HG03135 (cell line): ENCODE measurements around the gene MOB4.
"Not testable (repeated sequence)": the region's sequence is repeated elsewhere in the genome, so short reads cannot be mapped to it uniquely, and the experiment has no call there.

ENCODE experiments used
- ATAC-seq: cut with Tn5 transposase; IDR thresholded peaks from one replicate; pipeline ENCODE4 v1.9.1; 2021; ENCODE audit warnings: mild to moderate bottlenecking, moderate library complexity; ENCODE audit not compliant: unreplicated experiment

MOB4 gene

DNA sequence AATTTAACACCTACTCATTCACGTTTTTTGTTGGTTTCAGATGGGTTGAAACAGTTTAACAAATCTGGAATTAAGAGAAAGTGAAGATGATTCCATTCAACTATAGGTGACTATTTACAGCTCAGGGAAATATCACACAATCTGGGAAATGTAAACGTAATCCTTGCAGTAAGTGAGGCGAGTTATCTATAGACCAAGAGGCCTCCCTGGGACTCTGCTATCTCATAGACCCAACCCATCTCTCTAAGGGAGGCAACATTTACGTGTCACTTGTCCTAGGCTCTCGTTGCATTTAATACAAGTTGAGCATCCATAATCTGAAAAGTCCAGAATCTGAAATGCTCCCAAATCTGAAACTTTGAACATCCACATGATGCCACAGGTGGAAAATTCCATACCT is 2.0 kb upstream of the MOB4 start:
- no peak for ATAC-seq

DNA sequence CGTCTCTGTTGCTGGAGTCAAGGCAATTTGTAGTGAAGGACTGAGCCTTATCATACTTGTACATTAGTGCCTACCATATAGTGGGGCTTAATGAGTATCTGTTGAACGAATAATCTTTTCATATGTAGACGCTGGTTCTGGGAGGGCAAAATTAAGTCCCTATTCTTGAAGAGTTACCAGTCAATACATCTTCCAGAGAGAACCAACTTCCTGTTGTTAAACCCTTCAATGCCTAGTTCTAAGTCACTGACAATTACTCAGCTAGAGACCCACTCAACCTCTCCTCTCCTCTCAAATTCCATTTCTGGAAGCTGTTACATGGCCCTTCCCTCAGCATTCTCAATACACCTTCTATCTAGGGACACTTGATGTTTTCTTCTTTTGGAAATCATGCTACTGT is 1.1 kb upstream of the MOB4 start:
- no peak for ATAC-seq

DNA sequence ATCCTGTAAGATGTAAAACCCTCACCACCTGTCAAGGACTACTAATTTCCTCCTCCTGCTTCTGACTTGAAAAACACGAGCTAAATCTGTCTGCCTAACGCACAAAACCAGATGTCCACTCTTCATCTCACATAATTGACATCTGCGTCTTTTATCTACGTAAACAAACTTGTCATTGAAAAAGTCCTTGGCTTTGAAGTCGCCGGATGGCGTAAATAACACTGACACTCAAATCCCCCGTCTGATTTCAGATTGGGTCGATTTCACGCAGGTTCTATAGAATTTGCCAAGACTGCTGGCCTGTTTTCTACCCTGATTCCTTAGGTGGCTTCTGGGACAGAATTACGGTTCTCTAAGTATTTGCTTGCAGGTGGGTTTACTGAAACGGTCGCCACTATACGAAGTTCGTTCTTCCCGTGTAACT is 539 bp upstream of the MOB4 start:
- ATAC-seq = peak; percentile 3

- ATAC-seq = peak; percentile 17
Observed at GRCh38 chr2:197516393-197516761, 511 bp downstream of the MOB4 start.

GRCh38 chr2:197517150-197517549 is 1.3 kb downstream of the MOB4 start:
- no peak for ATAC-seq

DNA sequence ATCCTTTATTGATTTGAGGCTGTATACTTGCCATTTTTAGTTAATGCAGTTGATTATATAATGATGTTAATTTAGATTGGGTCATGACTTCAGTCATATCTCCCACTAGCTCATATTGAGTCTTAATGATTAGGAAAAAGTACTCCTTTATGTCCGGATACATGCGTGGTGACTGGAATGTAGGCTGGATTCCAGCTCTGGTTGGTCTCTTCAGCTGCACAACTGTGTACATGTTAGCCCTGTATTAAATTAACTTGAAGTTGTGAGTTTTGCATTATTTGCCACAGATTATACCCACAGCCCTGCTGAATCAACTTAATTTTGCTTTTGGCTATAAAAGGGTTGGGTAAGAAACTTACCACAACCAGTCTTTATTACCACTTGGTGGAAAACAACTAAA is 22.5 kb downstream of the MOB4 start:
- no peak for ATAC-seq

- ATAC-seq = no peak
Observed at GRCh38 chr2:197539734-197540133, 23.9 kb downstream of the MOB4 start.

- ATAC-seq = no peak
Observed at GRCh38 chr2:197543206-197543605, 27.3 kb downstream of the MOB4 start.

DNA sequence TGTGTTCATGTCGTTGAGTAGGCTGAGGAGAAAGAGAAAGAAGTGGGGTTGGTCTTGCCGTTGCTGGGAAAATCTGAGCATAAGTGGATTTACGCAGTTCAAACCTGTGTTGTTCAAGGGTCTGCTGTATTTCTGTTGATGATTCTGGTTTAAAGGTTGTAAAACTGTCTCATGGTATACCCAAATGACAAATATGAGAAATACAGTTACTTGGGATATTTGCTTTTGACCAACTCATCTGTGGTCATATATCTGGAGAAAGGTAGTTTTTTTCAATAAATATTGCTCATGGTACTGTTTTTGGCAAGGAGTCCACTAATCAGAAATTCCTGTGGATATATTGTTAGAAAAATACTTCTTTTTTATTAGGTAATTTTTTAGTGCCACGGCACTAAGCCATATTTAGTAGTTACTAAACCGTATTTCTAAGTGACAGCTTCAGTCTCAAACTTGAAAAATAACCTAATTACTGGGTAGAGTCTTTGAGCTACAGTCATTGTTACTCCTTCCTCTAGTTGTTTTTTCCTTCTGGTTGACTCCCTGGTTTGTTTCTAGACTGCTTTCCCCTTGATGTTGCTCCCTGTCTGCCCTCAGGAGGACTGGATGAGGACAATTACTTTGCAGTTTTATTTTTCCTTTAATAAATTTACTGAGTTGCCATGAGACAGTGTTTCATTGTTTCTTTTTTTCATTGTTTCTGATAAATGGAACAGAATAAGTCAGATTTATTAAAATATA is 31.5 kb downstream of the MOB4 start:
- no peak for ATAC-seq

- ATAC-seq = no peak
Observed at GRCh38 chr2:197548582-197548981, 32.7 kb downstream of the MOB4 start.

- not testable (repeated sequence) for ATAC-seq
Observed at GRCh38 chr2:197551260-197551659, 35.4 kb downstream of the MOB4 start.

- ATAC-seq = no peak
Observed at GRCh38 chr2:197555467-197555866, 39.6 kb downstream of the MOB4 start.

DNA sequence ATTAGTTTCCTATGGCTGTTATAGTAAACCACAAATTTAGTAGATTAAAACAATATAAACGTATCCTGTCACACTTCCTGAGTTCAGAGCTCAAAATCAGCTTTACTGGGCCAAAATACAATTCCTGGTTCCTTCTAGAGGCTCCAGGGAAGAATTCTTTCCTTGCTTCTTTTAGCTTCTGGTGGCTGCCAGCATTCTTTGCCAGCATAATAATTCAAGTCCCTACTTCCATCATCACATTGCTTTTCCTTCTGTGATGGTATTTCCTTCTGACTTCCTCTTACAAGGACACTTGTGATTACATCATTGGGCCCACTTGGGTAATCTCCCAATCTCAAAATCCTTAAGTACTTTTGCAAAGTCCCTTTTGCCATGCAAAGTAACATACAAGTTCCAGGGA is 40.6 kb downstream of the MOB4 start:
- ATAC-seq = no peak

GRCh38 chr2:197558393-197558792 is 42.5 kb downstream of the MOB4 start:
- ATAC-seq = no peak

GRCh38 chr2:197559681-197560080 is 43.8 kb downstream of the MOB4 start:
- ATAC-seq = no peak

- no peak for ATAC-seq
Observed at GRCh38 chr2:197560146-197560665, 44.3 kb downstream of the MOB4 start.

DNA sequence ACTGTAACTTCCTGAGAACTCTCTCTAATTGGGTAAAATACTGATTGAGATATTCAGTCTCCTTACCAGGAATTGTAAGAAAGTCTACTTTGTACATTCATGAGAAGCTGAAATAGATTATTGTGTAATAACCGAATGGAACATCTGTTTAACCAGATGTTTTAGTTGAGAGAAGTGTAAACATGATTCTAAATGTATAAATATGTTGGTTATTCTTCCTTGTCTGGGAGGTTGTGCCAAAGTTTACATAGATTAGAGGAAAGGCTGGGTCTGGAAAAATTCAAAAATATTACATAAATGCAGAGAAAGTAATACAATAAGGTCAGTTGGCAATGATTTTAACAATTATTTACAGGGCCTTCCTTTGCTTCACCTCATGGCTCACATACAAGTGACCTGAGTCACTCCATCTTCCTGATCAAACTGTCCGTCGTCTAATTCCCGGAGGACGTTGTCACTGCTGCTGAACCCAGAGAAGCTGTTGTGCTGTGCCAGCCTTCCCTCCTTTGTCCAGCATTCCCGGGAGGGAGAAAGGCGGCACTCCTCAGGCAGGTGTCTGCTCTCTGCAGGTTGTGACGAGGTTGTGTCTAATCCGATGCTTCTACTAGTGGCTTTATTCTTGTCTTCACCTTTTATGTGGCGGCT is 55.9 kb downstream of the MOB4 start:
- no peak for ATAC-seq

GRCh38 chr2:197573608-197574007 is 57.7 kb downstream of the MOB4 start:
- no peak for ATAC-seq

DNA sequence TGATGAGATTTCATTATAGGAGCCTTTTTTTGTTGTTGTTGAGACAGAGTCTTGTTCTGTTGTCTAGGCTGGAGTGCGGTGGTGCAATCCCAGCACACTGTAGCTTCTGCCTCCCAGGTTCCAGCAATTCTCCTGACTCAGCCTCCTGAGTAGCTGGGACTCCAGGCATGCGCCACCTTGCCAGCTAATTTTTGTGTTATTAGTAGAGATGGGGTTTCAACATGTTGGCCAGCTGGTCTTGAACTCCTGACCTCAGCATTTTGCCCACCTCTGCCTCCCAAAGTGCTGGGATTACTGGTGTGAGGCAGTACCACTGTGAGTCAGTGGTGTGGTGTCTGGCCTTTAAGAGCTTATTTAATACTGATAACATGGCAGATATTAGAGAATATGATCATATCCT is 60.1 kb downstream of the MOB4 start:
- ATAC-seq = no peak

DNA sequence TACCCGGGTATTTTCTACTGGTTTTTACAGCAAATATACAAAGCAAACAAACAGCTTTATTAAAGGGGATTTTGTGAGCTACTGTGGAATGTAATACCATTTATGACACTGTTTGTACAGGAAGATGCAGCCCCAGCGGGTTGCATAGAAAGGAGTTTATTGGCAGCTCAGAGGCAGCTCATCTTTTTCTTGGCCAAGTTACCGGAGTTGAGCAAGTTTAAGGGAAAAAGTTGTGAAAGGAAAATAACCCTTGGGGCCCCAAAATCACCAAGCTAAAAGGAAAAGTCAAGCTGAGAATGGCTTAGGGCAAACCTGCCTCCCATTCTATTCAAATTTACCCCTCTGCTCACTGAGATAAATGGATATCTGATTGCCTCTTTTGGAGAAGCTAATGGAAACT is 60.8 kb downstream of the MOB4 start:
- ATAC-seq = no peak

GRCh38 chr2:197577446-197577845 is 61.6 kb downstream of the MOB4 start:
- no peak for ATAC-seq

DNA sequence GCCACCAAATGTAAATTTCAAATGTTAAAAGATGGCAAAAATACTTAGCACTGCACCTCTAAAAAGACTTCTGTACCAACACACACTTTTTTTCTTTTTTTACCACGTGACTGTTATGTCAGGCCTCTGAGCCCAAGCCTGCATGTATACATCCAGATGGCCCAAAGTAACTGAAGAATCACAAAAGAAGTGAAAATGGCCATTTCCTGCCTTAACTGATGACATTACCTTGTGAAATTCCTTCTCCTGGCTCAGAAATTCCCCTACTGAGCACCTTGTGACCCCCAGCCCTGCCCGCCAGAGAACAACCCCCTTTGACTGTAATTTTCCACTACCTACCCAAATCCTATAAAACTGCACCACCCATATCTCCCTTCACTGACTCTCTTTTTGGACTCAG is 62.4 kb downstream of the MOB4 start:
- ATAC-seq = not testable (repeated sequence)
